ENCODE data around the gene BTBD3.
A peak's percentile ranks its signal among the peaks of the same experiment; 100 is the strongest.

BTBD3 gene

GRCh38 chr20:11917663-11918062 is at the start of gene BTBD3:
Gene BTBD3, plus strand, starts transcription at chr20:11917893. Its CDS starts 383 bp downstream, at chr20:11918276.
- intact Hi-C loops (cut with DNase I) = no loop called here
- DNase-seq = peak in 36 of 42 donors; percentile 29 to 76 (median 56)

- intact Hi-C loops (cut with DNase I) = no loop called here
Measured at GRCh38 chr20:11869641-11870040, 48.1 kb upstream of the BTBD3 start.

GRCh38 chr20:11870411-11870810 is 47.3 kb upstream of the BTBD3 start:
- intact Hi-C loops (cut with DNase I) = no loop called here
- DNase-seq = no peak

More at GRCh38 chr20:11869641-11870040, 48.1 kb upstream of the BTBD3 start:
- DNase-seq = no peak

- no peak for DNase-seq
- intact Hi-C loops (cut with DNase I) = no loop called here
Measured at GRCh38 chr20:11876555-11876954, 41.1 kb upstream of the BTBD3 start.

- DNase-seq = no peak
- intact Hi-C loops (cut with DNase I) = no loop called here
Measured at GRCh38 chr20:11880680-11881079, 37.0 kb upstream of the BTBD3 start.

GRCh38 chr20:11881449-11881848 is 36.2 kb upstream of the BTBD3 start:
- no peak for DNase-seq
- intact Hi-C loops (cut with DNase I) = no loop called here

GRCh38 chr20:11882651-11883050 is 35.0 kb upstream of the BTBD3 start:
- intact Hi-C loops (cut with DNase I) = no loop called here

GRCh38 chr20:11888648-11889047 is 29.0 kb upstream of the BTBD3 start:
- intact Hi-C loops (cut with DNase I) = no loop called here
- DNase-seq = no peak

More at GRCh38 chr20:11882651-11883050, 35.0 kb upstream of the BTBD3 start:
- DNase-seq = no peak

GRCh38 chr20:11890331-11891076 is 27.2 kb upstream of the BTBD3 start:
- intact Hi-C loops (cut with DNase I) = no loop called here
- peak; percentile 92 to 99 (median 97) for DNase-seq

GRCh38 chr20:11891077-11891775 is 26.5 kb upstream of the BTBD3 start:
- DNase-seq = peak in 41 of 42 donors; percentile 21 to 78 (median 57)
- intact Hi-C loops (cut with DNase I) = no loop called here

GRCh38 chr20:11891776-11892545 is 25.7 kb upstream of the BTBD3 start:
- peak in 32 of 42 donors; percentile 7 to 69 (median 41) for DNase-seq
- intact Hi-C loops (cut with DNase I) = no loop called here

GRCh38 chr20:11894062-11894461 is 23.6 kb upstream of the BTBD3 start:
- no peak for DNase-seq
- intact Hi-C loops (cut with DNase I) = no loop called here

GRCh38 chr20:11895861-11896387 is 21.8 kb upstream of the BTBD3 start:
- no peak for DNase-seq
- intact Hi-C loops (cut with DNase I) = no loop called here

GRCh38 chr20:11901127-11901526 is 16.6 kb upstream of the BTBD3 start:
- intact Hi-C loops (cut with DNase I) = no loop called here
- DNase-seq = no peak

GRCh38 chr20:11902285-11902697 is 15.4 kb upstream of the BTBD3 start:
- intact Hi-C loops (cut with DNase I) = no loop called here
- DNase-seq = no peak

- intact Hi-C loops (cut with DNase I) = no loop called here
- DNase-seq = no peak
Measured at GRCh38 chr20:11905460-11906179, 12.1 kb upstream of the BTBD3 start.

- DNase-seq = no peak
- intact Hi-C loops (cut with DNase I) = no loop called here
Measured at GRCh38 chr20:11906626-11907480, 10.8 kb upstream of the BTBD3 start.

- intact Hi-C loops (cut with DNase I) = no loop called here
- DNase-seq = no peak
Measured at GRCh38 chr20:11907621-11908020, 10.1 kb upstream of the BTBD3 start.

Measured in head of caudate nucleus (tissue), 42 donors.